Measurements from ENCODE around the gene KERA.

Gene KERA

DNA sequence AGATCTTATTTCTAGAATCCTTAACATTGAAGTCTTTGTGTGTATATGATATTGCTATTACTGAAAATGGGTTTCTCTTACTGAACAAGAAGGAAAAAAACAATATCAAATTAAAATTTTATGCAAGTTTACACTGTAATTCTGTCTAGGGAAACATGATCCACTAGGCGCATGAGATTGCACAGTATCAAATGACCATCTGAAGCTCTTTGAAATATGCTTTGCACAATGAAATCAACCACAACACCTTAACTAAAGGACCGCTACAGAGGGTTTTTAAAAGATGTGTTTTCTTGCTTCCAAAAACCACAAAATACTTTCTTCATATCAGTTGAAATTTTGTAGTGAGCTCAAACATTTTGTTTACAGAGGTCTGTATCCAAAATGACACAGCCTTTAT is 15.1 kb upstream of the KERA start:
- no peak for DNase-seq

DNA sequence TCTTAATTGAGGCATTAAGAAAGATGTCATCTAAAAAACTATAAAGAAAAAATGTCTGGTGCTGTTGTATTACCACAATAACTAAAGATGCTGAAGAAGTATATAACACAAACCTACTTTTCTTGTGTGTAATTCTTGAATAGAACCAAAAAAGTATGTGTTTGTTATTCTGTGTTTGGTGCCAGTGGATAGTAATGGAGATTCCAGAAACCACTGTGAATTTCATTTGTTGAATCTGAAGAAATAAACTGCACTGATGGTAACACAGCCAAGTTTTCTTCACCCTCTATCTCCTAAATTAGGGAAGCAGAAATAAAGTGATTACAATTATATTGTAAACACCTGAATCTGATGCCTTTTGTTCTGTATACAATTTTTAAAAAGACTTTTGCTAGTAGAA is 13.1 kb upstream of the KERA start:
- no peak for DNase-seq

DNA sequence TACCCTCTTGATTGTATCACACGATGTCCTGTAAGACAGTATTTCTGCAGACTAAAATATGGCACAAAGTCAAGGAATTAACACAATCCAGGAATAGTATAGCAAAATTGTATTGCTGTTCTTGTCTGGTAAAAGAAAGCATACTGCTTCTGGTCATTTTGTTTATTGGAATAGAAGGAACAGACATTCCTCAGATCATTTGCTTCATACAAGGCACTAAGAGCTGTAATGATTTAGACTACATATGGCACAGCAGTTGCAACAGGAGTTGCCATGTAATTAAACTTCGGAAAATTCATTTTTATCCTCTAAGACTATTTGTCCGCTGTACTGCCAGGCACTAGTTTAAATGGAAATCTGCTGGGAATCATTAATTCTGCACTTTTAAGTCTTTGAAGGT is 7.6 kb upstream of the KERA start:
- no peak for DNase-seq

- no peak for DNase-seq
These were observed 6.8 kb upstream of the KERA start for GRCh38 chr12:91064640-91065039.

GRCh38 chr12:91061091-91061490 is 3.3 kb upstream of the KERA start:
- no peak for DNase-seq

- DNase-seq = no peak
These were observed 1.4 kb upstream of the KERA start for GRCh38 chr12:91059211-91059610.

- DNase-seq = no peak
These were observed 962 bp upstream of the KERA start for GRCh38 chr12:91058786-91059185.

- no peak for DNase-seq
These were observed 1.3 kb downstream of the KERA start for GRCh38 chr12:91056488-91056887.

GRCh38 chr12:91055976-91056375 is 1.8 kb downstream of the KERA start:
- no peak for DNase-seq

GRCh38 chr12:91053951-91054715 is 3.7 kb downstream of the KERA start:
- no peak for DNase-seq

GRCh38 chr12:91052026-91052425 is 5.8 kb downstream of the KERA start:
- DNase-seq = no peak

- DNase-seq = no peak
These were observed 13.2 kb downstream of the KERA start for GRCh38 chr12:91044586-91044985.

GRCh38 chr12:91043408-91043807 is 14.4 kb downstream of the KERA start:
- no peak for DNase-seq

DNA sequence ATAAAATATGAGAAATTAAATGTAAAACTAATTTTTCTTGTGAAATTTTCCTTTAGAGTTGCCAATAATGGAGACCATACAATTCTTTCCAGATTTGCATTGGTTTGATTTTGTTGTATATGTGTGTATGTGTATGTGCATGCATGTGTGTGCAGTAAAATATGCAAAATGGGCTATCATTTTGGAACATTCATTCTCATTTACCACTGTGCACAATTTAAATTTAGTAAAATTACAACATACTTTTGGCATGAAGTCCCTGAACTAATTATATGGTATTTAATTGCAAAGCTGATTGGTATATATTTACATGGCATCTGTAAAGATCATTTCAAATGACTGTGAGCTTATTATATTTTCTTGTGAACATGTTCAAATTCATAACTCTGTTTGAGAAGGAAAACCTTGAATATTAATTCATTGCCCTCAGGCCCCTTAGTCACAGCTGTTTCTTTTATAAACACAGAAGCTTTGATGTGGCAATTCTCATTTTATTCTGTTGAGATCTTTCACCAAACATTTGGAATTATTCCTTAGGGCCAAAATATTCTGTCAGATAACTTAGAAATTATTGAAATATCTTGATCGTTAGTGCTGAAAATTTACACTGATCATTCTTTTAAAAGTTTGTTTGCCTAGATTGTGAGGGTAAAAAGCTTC is 17.6 kb downstream of the KERA start:
- no peak for DNase-seq

- DNase-seq = no peak
These were observed 20.5 kb downstream of the KERA start for GRCh38 chr12:91037276-91037675.

DNA sequence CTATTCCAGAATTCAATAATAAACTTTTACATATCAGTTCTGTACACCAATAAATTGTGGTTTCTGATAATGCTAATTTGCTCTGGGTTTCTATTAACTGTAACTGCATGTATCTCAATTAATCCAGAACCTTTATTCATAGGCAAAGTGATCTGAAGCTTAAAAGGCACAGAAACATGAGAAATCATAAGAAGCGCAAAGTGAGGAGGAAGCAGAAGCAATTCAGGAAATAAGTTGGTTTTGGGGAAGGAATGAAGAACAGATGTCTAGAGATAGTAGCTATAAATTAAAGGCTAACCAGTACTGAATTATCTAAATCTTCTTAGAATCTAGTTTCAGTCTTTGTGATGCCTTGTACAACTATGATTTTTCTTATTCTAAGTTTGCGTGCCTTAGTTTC is 24.6 kb downstream of the KERA start:
- DNase-seq = no peak

DNA sequence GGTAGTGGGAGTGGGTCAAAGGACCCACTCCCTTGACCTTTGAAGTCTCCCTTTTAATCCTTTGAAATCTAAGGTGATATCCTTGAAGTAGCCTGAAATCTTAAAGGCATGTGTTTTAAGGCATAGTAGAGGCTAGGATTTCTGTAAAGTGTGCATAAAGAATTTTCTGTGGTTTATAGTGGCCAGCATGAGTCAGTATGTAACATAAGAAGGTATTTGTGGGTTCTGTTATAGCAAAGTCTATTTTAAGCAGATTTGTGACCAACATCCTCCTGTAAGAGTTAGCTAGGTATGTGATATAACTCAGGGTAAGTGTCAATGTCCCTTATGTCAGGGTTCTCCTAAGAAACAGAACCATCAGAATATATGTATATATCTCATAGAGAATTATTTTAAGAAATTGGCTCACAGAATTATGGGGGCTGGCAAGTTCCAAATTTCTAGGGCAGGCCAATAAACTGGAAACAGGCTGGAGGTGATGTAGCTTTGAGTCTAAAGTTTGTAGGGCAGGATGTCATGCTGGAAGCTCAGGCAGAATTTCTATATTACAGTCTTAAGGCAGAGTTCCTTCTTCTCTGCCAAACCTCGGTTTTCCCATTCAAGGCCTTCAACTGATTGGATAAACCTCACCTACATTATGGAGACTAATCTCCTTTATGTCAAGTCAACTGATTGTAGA is 34.4 kb downstream of the KERA start:
- DNase-seq = no peak

DNA sequence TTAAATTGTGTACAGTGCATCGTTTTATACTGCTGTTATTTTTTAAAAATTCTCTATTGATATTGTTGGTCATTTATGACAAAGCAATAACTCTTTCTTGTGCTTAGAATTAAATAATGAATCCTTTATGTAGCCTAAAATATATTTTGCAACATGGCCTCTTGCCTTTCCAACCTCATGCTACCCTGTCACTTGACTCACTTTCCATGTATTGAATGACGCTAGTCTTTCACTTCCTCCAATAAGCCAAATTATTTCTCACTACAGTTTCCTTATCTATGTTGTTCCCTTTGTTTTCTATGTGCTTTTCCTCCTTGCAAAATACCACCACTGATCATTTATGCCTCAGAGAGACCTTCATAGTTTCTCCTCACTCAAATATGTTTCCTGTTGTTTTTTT is 36.7 kb downstream of the KERA start:
- no peak for DNase-seq

DNA sequence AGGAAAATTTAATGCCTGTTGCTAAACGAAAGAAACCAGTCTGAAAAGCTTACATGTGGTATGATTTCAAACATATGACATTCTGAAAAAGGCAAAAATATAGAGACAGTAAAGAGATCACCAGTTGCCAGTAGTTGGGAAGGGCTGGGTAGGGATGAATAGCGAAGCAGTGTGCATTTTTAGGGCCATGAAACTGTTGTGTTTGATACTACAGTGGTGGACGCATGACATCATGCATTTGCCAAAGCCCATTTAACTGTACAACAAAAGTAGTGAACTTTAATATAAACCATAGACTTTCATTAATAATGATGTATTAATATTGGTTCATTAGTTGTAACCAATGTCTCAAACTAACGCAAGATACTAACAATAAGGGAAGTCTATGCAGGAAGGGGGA is 38.4 kb downstream of the KERA start:
- DNase-seq = no peak

DNA sequence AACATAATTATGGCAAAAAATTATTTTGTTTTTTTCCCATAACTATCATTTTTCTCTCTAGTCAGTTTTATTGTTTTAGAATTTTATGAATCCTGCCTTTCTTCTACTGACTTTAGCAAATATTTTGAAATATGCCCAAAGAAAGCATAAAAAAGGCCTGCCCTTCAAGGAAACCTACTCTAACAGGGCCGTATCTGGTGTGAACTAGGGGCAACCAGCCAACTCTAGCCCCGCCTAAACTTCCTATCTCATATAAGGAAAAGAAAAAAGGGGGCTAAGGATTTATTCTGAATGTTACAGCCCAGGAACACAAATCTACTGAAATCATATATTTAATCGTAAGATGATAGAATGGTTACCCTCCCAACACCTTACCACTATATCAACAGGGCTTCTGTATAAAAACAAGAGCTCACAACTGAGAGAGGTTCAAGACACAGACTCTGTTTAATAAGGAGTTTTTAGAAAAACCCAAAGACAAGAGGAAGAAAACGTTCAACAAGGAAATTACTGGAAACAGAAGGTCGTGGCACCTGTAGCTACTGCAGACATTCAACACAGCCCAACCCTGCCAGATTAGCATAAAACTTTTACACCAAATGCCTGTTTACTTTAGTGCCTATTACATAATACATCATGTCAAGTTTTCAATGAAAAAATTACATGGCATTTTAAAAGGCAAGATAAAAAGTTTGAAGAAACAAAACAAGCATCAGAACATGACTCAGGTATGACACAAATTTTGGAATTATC is 40.1 kb downstream of the KERA start:
- no peak for DNase-seq

GRCh38 chr12:91017043-91017442 is 40.8 kb downstream of the KERA start:
- DNase-seq = no peak

- DNase-seq = no peak
These were observed 48.4 kb downstream of the KERA start for GRCh38 chr12:91009319-91009950.
